K562 (cell line): ENCODE data around the gene MAST3. TPM values are rescaled to one million over a fixed set of nuclear protein-coding genes. Genes with fewer than 3 reads are reported as not detected.

Source experiments
- ATF1 ChIP-seq, 2 experiments: fragments of 450-650 bp in 1 of 2; IDR thresholded peaks; 2 replicates each; pipeline ENCODE4 v1.6.1; 2016; ENCODE audit warnings: missing compliant biosample characterization in 1 of 2, missing genetic modification characterization in 1 of 2
- CREB1 ChIP-seq, 2 experiments: sonication (generic) in 1 of 2; formaldehyde crosslinking in 1 of 2; IDR thresholded peaks; 2 replicates each; pipeline versions ENCODE4 v1.6.1 to v1.8.0; 2012 to 2022; ENCODE audit warnings: inconsistent platforms in 1 of 2, mild to moderate bottlenecking in 1 of 2, missing genetic modification reagents in 1 of 2, moderate library complexity in 1 of 2
- HNRNPL ChIP-seq: fragments of 200-400 bp; formaldehyde crosslinking; IDR thresholded peaks from 2 replicates; pipeline ENCODE4 v1.6.1; 2017; ENCODE audit warnings: low read depth, mild to moderate bottlenecking, low read length
- OTX1 ChIP-seq: fragments of 450-650 bp; formaldehyde crosslinking; IDR thresholded peaks from 2 replicates; pipeline ENCODE4 v1.4.0; 2022; ENCODE audit warnings: mild to moderate bottlenecking
- POLR2AphosphoS2 ChIP-seq: IDR thresholded peaks from 2 replicates; pipeline ENCODE4 v1.6.1; 2012; ENCODE audit warnings: low read length, improper control_type of control experiment
- RAD21 ChIP-seq, 2 experiments: fragments of 250-450 bp in 1 of 2; fragments of 450-650 bp in 1 of 2; sonication (Bioruptor Pico) in 1 of 2; formaldehyde crosslinking in 1 of 2; IDR thresholded peaks in 1 of 2; conservative IDR thresholded peaks in 1 of 2; 2 replicates each; pipeline versions ENCODE4 v1.4.0 to v1.8.0; 2020 to 2022; ENCODE audit warnings: mild to moderate bottlenecking in 2 of 2, moderate library complexity in 1 of 2
- REST ChIP-seq, 2 experiments: fragments of 450-650 bp; formaldehyde crosslinking in 1 of 2; IDR thresholded peaks; 2 replicates each; pipeline versions ENCODE4 v1.4.0 to v1.6.1; 2014 to 2020; ENCODE audit warnings: mild to moderate bottlenecking in 2 of 2, borderline replicate concordance in 1 of 2, low read depth in 1 of 2
- SMC3 ChIP-seq: conservative IDR thresholded peaks from 2 replicates; pipeline ENCODE4 v1.6.1; 2011; ENCODE audit warnings: low read depth, low read length, improper control_type of control experiment; ENCODE audit not compliant: insufficient read depth
- TEAD2 ChIP-seq: fragments of 450-650 bp; IDR thresholded peaks from 2 replicates; pipeline ENCODE4 v1.6.1; 2016; ENCODE audit warnings: missing genetic modification characterization, control low read depth, missing compliant biosample characterization
- TFE3 ChIP-seq: fragments of 450-650 bp; formaldehyde crosslinking; IDR thresholded peaks from 2 replicates; pipeline ENCODE4 v1.4.0; 2020; ENCODE audit warnings: mild to moderate bottlenecking, mixed read lengths
- TRIM28 ChIP-seq: fragments of 450-650 bp; IDR thresholded peaks from 2 replicates; pipeline ENCODE4 v1.6.1; 2017
- XRCC3 ChIP-seq: fragments of 450-650 bp; IDR thresholded peaks from 2 replicates; pipeline ENCODE4 v1.6.1; 2017; ENCODE audit warnings: mild to moderate bottlenecking, moderate library complexity
- ZNF274 ChIP-seq: IDR thresholded peaks from 2 replicates; pipeline ENCODE4 v1.6.1; 2011; ENCODE audit warnings: low read depth, mild to moderate bottlenecking, low read length, moderate library complexity, borderline replicate concordance
- ZNF655 ChIP-seq: fragments of 250-450 bp; sonication (Bioruptor Pico); IDR thresholded peaks from 2 replicates; pipeline ENCODE4 v1.5.0; 2021
- ZNF79 ChIP-seq: fragments of 250-450 bp; sonication (Bioruptor Pico); IDR thresholded peaks from 2 replicates; pipeline ENCODE4 v1.4.0; 2020; ENCODE audit warnings: low read depth, mild to moderate bottlenecking, moderate library complexity
- polyA plus RNA-seq, 8 experiments: library from polyadenylated mRNA; depleted of rRNA in 4 of 8; stranded (reverse) in 5 of 8; unstranded in 3 of 8; fragments of >200 nt; fragmentation: Nextera tagmentation in 2 of 8; fragmentation: Illumina TruSeq in 1 of 8; extraction: Ambion mirVana in 2 of 8; extraction: Trizol in 1 of 8; gene quantifications; 2 replicates each; pipeline versions ENCODE4 v1.2.1 to v1.2.3, GENCODE V29; 2011 to 2014; ENCODE audit warnings: inconsistent platforms in 1 of 8, missing spikeins in 1 of 8
- total RNA-seq, 7 experiments: library from RNA; depleted of rRNA in 6 of 7; stranded (reverse); fragments of >200 nt in 6 of 7; fragmentation: Illumina TruSeq in 2 of 7; extraction: Trizol in 2 of 7; gene quantifications; 2 replicates each; pipeline versions ENCODE4 v1.2.1 to v1.2.3, GENCODE V29; 2011 to 2021; ENCODE audit warnings: low replicate concordance in 1 of 7

The MAST3 gene
- total and polyA plus RNA-seq, 9 of the 15 experiments (the other 6 are each of a cell fraction or from before 2014, with no cell fraction given) = 0.94 to 9.9 (median 2.4) TPM

- TF ChIP-seq TFE3 (CRISPR knock-in tag) (no peak), OTX1 (CRISPR knock-in tag) (no peak), ZNF655 (CRISPR knock-in tag) (no peak), TEAD2 (tag) (no peak), ZNF79 (CRISPR knock-in tag) (no peak), TRIM28 (no peak), RAD21 (CRISPR knock-in tag; conservative IDR thresholded peaks at IDR 0.05 in 1 of 2, IDR thresholded peaks at IDR 0.05 in 1 of 2) (no peak), SMC3 (no peak), HNRNPL (no peak), REST (IDR thresholded peaks at IDR 0.05; ENCODE audit: borderline replicate concordance) (peak; percentile 70), REST (CRISPR knock-in tag; IDR thresholded peaks at IDR 0.05; ENCODE audit: low read depth) (no peak), ZNF274 (no peak), CREB1 (IDR thresholded peaks at IDR 0.05) (no peak), CREB1 (CRISPR knock-in tag; IDR thresholded peaks at IDR 0.05) (no peak), POLR2AphosphoS2 (no peak), XRCC3 (no peak), ATF1 (CRISPR knock-in tag; IDR thresholded peaks at IDR 0.05) (no peak), ATF1 (tag; IDR thresholded peaks at IDR 0.05) (no peak)
These were observed 6.9 kb upstream of the MAST3 start (continued) for GRCh38 chr19:18090545-18091216.
